ENCODE measurements around the gene SKOR1.

DNA sequence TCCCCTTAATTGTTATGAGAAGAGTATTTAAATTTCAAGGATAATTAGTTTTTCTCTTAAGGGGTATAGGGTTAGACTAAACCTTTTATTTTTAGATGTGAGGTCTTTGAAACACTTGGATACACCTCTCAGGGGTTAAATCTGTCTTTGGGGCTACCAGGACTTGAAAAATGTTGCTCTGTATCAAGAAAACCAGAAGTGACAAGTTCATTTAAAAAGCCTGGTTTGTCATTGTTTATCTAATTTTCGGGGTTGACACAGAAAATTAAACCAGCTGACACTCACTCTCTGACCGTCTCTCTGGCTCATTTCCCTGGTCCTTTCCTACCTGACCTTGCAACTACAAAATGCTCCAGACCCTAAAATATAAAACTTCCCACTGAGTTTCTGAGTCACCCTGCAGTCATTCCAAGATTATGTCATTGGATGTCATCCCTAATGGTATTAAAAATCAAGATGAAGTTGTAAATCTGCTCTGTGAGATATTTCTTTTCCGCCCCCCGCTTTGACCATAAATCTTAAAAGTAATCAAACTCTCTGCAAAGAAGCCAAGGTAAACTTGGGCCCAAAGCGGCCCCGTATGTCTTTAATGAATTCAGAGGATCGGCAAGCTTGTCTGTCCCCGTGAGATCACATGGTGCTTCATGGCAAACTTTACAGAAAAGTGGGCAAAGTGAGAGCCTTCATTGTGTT lies 32.9 kb upstream of the SKOR1 start:
- TF ChIP-seq POLR2AphosphoS5 (IDR thresholded peaks at IDR 0.05; ENCODE audit: low read depth, low read length) (no peak), TAF1 (IDR thresholded peaks at IDR 0.05; ENCODE audit: borderline replicate concordance, insufficient read depth, low read length) (no peak), SIN3A (IDR thresholded peaks at IDR 0.05; ENCODE audit: borderline replicate concordance, insufficient read depth, low read length) (peak; percentile 37; the same call in 1 of the 2 replicates)

Data from PFSK-1 (cell line).